HG02938 (cell line): ENCODE data around the gene ANKS1B.

Source experiments
- ATAC-seq: cut with Tn5 transposase; IDR thresholded peaks from one replicate; pipeline ENCODE4 v1.9.1; 2021; ENCODE audit warnings: mild to moderate bottlenecking, moderate library complexity; ENCODE audit not compliant: unreplicated experiment

The ANKS1B gene

GRCh38 chr12:99493197-99493596 is 491.5 kb downstream of the ANKS1B start:
- ATAC-seq: no peak

GRCh38 chr12:99486277-99486676 is 498.5 kb downstream of the ANKS1B start:
- no peak for ATAC-seq

GRCh38 chr12:99479149-99479548 is 505.6 kb downstream of the ANKS1B start:
- no peak for ATAC-seq

GRCh38 chr12:99476956-99477355 is 507.8 kb downstream of the ANKS1B start:
- ATAC-seq: no peak

- no peak for ATAC-seq
Observed at GRCh38 chr12:99455350-99456035, 529.2 kb downstream of the ANKS1B start.

- ATAC-seq: peak; percentile 13
Observed at GRCh38 chr12:99454539-99455172, 530.1 kb downstream of the ANKS1B start.

- peak; percentile 79 for ATAC-seq
Observed at GRCh38 chr12:99453836-99454538, 530.7 kb downstream of the ANKS1B start.

- ATAC-seq: no peak
Observed at GRCh38 chr12:99450036-99450630, 534.6 kb downstream of the ANKS1B start.

GRCh38 chr12:99444859-99445316 is 539.8 kb downstream of the ANKS1B start:
- peak; percentile 77 for ATAC-seq

GRCh38 chr12:99442758-99443157 is 542.0 kb downstream of the ANKS1B start:
- no peak for ATAC-seq

- no peak for ATAC-seq
Observed at GRCh38 chr12:99439399-99439798, 545.3 kb downstream of the ANKS1B start.

- peak; percentile 99 for ATAC-seq
Observed at GRCh38 chr12:99436584-99436983, 548.2 kb downstream of the ANKS1B start.

- no peak for ATAC-seq
Observed at GRCh38 chr12:99435095-99435791, 549.5 kb downstream of the ANKS1B start.

- ATAC-seq: no peak
Observed at GRCh38 chr12:99433155-99433554, 551.6 kb downstream of the ANKS1B start.

- ATAC-seq: no peak
Observed at GRCh38 chr12:99431203-99431602, 553.5 kb downstream of the ANKS1B start.

- ATAC-seq: peak; percentile 82
Observed at GRCh38 chr12:99427104-99427503, 557.6 kb downstream of the ANKS1B start.

GRCh38 chr12:99418379-99418778 is 566.4 kb downstream of the ANKS1B start:
- peak; percentile 51 for ATAC-seq

GRCh38 chr12:99413751-99414150 is 571.0 kb downstream of the ANKS1B start:
- ATAC-seq: no peak

- peak; percentile 71 for ATAC-seq
Observed at GRCh38 chr12:99393763-99394162, 591.0 kb downstream of the ANKS1B start.

- no peak for ATAC-seq
Observed at GRCh38 chr12:99392091-99392850, 592.5 kb downstream of the ANKS1B start.
